ENCODE results near the gene DLX2. TPM values are rescaled to one million over a fixed set of nuclear protein-coding genes. Genes with fewer than 3 reads are reported as not detected.

DLX2 gene
- total RNA-seq, 2 experiments from 2014 or later: not detected

GRCh38 chr2:172086241-172087206, 16.2 kb downstream of the DLX2 start:
- peaks cover 10 to 82% of the 10 kb centered on the region in 2 experiments for H3K9me3 ChIP-seq (ENCODE audit: control insufficient read depth in 1 of 2, insufficient read depth in 1 of 2, low read length in 2 of 2)
- H3K4me1 ChIP-seq (ENCODE audit: insufficient read depth, low read length): peaks cover 76% of the 10 kb centered on the region
- H3K4me3 ChIP-seq (ENCODE audit: low read length): peak overlapping the region; percentile 10
- peaks cover 11% of the 10 kb centered on the region for H3K36me3 Mint-ChIP-seq (ENCODE audit: low read depth)
- ChIA-PET POLR2A (interaction anchor here (0.8 to 1.6 kb wide), 3 partner anchors 9 to 410 kb away, joined by 3 to 4 read pairs (median 3); no protein-coding TSS in a partner anchor), CTCF (interaction anchor here (1.0 to 1.4 kb wide), 6 partner anchors 9 to 375 kb away, joined by 3 to 6 read pairs (median 4); no protein-coding TSS in a partner anchor)
- H3K27ac ChIP-seq (ENCODE audit: low read depth in 1 of 2, low read length in 2 of 2): no peak overlapping the region
- H3K9me3 Mint-ChIP-seq: no peaks in the 10 kb centered on the region
- peaks cover 97 to 99% of the 10 kb centered on the region in 2 experiments for H3K27me3 ChIP-seq (ENCODE audit: control insufficient read depth in 1 of 2, insufficient read depth in 2 of 2, low read length in 2 of 2)
- peak; percentile 76 for ATAC-seq (ENCODE audit: poor library complexity)
- H3K27ac Mint-ChIP-seq: peak overlapping the region; percentile 78
- TF ChIP-seq, protein P1, sequence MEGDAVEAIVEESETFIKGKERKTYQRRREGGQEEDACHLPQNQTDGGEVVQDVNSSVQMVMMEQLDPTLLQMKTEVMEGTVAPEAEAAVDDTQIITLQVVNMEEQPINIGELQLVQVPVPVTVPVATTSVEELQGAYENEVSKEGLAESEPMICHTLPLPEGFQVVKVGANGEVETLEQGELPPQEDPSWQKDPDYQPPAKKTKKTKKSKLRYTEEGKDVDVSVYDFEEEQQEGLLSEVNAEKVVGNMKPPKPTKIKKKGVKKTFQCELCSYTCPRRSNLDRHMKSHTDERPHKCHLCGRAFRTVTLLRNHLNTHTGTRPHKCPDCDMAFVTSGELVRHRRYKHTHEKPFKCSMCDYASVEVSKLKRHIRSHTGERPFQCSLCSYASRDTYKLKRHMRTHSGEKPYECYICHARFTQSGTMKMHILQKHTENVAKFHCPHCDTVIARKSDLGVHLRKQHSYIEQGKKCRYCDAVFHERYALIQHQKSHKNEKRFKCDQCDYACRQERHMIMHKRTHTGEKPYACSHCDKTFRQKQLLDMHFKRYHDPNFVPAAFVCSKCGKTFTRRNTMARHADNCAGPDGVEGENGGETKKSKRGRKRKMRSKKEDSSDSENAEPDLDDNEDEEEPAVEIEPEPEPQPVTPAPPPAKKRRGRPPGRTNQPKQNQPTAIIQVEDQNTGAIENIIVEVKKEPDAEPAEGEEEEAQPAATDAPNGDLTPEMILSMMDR (IDR thresholded peaks at IDR 0.05): peak; percentile 36
- peaks cover 100% of the 10 kb centered on the region for H3K27me3 Mint-ChIP-seq
- peaks cover 73% of the 10 kb centered on the region for H3K4me1 Mint-ChIP-seq (ENCODE audit: low read depth)
- peak overlapping the region; percentile 77 for H3K4me3 Mint-ChIP-seq
- no peaks in the 10 kb centered on the region for H3K36me3 ChIP-seq (ENCODE audit: insufficient read depth, low read length)
- peak in 11 of 14 experiments; percentile 49 to 83 (median 59) for DNase-seq
- intact Hi-C loops (cut with DNase I, micrococcal nuclease): loop anchor here (2.0 kb wide), 1 partner anchor 16 kb away; the partner anchor contains the start of gene DLX2 (in 2 of the 2)

- ATAC-seq (ENCODE audit: poor library complexity) (peak; percentile 59), DNase-seq (peak in 1 of 14 experiments; percentile 31)
- TF ChIP-seq, protein P1 (IDR thresholded peaks at IDR 0.05): no peak
- POLR2A ChIA-PET: interaction anchor here (1.0 to 2.5 kb wide), 3 partner anchors 10 to 410 kb away, joined by 3 to 9 read pairs (median 4); no protein-coding TSS in a partner anchor
- Histone ChIP-seq H3K27me3 (ENCODE audit: control insufficient read depth in 1 of 2, insufficient read depth in 2 of 2, low read length in 2 of 2) (peaks cover 100% of the 10 kb centered on the region in 2 experiments), H3K36me3 (ENCODE audit: insufficient read depth, low read length) (no peaks in the 10 kb centered on the region), H3K27ac (ENCODE audit: low read depth in 1 of 2, low read length in 2 of 2) (no peak within 1 kb of the TSS), H3K4me3 (ENCODE audit: low read length) (peak within 1 kb of the TSS; percentile 41), H3K4me1 (ENCODE audit: insufficient read depth, low read length) (peaks cover 81% of the 10 kb centered on the region), H3K9me3 (ENCODE audit: control insufficient read depth in 1 of 2, insufficient read depth in 1 of 2, low read length in 2 of 2) (peaks cover 16 to 86% of the 10 kb centered on the region in 2 experiments)
- H3K9me3 Mint-ChIP-seq: no peaks in the 10 kb centered on the region
- peaks cover 100% of the 10 kb centered on the region for H3K27me3 Mint-ChIP-seq
- CTCF ChIA-PET: interaction anchor here (1.3 kb wide), 2 partner anchors 21 to 376 kb away, joined by 3 to 4 read pairs; no protein-coding TSS in a partner anchor
- intact Hi-C loops (cut with DNase I, micrococcal nuclease): loop anchor here (2.0 kb wide), 1 partner anchor 17 kb away; the partner anchor contains the start of gene DLX2 (in 2 of the 2)
- peaks cover 11% of the 10 kb centered on the region for H3K36me3 Mint-ChIP-seq (ENCODE audit: low read depth)
- peaks cover 75% of the 10 kb centered on the region for H3K4me1 Mint-ChIP-seq (ENCODE audit: low read depth)
- H3K4me3 Mint-ChIP-seq: peak within 1 kb of the TSS; percentile 77
- H3K27ac Mint-ChIP-seq: peak within 1 kb of the TSS; percentile 78
Measured at GRCh38 chr2:172085460-172086159, 17.1 kb downstream of the DLX2 start, which contains the start of gene DLX1. Gene DLX1, plus strand, starts transcription at chr2:172085507. Its CDS starts 171 bp downstream, at chr2:172085678.
